Amniotic epithelial cell (primary cell): ENCODE results near the gene POLR2A.
"Not testable (repeated sequence)": the region's sequence is repeated elsewhere in the genome, so short reads cannot be mapped to it uniquely, and the experiment has no call there.

Source experiments
- DNase-seq: peaks from one replicate; pipeline ENCODE4 v3.0.0-alpha.2; 2010; ENCODE audit warnings: low read depth

The POLR2A gene

DNA sequence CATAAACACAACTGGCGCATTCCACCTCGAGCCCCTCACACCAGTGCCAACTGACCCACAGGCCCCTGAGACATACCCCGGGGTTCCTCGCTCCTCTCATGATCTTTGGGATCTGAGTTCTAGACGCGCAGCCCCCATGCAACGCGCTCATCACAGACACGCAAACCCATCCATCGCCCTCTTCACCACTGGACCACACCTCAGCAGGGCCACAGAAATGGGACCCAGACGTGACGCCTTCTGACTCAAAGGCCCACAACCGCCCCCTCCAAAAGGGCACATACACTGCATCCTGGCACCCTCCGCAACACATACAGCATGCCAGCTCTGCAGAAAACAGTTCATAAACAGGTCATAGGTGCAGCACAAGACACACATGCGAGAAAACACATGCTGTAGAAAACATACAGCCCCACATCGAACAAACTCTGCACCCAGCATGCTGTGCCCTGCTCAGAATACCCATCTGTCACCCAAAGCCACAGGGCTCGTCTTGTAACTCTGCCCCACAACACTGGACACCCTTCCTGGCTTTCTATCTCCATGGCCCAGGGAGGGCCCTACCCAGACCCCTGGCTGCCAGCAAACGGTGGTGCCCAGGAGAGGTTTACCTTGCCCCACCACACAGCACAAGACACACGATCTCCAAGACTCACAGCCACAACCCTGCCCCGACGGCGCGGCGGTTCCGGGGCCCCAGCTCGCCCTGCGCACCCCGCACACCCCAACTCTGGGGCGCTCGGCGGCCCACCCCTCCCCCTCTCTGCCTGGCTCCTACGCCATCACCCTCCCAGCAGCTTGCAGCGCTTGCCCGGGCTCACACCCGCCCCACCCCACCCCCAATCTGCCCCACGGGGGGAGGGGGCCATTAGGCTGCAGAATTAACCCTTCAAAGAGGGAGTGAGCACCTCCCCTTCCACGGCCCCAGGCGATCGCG is 5.6 kb upstream of the POLR2A start:
- no peak for DNase-seq

DNA sequence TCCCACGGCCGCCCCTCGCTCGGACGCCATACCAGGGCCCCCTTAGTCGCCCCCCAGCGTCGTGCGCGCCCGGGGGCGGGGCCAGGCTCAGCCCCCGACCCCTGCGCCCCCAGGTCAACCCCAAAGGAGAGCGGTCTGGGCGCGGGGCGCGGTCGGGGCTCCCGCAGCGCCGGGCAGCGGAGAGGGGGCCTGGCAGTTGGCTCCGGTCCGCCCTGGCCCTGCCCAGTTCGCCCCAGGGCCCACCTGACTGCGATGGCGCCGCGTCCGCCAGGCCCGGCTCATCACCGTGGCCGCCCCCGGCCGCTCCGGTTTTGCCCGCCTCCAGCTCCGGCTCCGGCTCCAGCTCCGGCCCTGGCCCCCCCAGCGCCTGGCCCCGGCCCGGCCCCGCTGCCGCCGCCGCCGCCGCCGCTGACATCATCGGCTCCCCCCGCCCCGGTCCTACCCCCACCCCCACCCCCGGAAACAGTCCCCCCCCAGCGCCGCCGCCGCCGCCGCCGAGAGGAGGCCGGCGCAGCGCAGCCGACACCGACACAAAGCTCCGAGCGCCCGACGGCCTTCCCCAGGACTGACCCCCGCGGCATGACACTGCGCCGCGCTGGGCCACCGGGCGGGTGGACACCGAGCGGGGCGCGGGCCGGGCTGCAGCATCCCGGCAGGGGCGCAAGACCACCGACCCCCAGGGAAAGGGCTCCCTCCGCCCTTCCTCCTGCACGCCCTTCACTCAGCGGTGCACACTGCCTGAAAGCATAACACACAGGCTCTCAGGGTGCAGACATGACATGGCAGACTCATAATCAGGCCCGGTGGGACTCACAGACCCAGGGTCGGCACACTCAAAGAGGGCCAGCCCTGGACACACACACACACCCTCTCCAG is 4.7 kb upstream of the POLR2A start, which contains the start of gene ZBTB4:
Gene ZBTB4 (minus strand): TSS at position 419 of the 876 bp plus-strand sequence. CDS start 12,830 bp downstream, outside the sequence.
- DNase-seq: no peak

DNA sequence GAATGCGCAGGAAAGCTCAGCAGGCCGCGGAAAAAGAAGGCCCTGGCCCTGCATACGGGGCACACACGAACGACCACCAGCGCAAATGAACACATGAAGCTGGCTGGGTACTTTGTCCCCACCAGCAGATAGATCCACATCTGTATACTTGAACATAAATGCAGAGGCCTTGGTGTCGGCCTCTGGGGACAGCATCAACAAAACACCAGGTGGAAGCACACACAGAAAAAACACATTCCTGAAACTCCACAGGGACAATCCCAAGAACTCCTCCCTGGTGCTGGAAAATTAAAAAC is 4.1 kb upstream of the POLR2A start:
- DNase-seq: no peak

DNA sequence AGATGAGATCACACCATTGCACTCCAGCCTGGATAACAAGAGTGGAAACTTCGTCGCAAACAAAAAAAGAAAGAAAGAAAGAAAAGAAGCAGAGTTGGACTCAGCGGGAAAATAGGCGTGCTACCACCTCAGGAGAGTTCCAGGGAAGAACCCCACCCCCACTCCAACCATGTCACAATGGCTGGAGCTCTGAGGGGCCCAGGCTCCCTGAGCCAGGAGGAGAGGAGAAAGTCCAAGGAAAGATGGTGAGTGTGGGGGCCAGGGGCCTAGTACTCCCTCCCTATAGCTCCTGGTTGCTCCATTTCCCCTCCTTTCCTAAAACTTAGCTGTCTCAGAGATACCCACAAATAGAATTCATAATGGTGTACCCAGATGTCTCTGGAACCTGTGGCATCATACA is 2.9 kb upstream of the POLR2A start, which contains the start of gene SLC35G6:
Gene SLC35G6 (plus strand): TSS at position 172 of the 400 bp plus-strand sequence. CDS start 71 bp downstream, at position 243.
- DNase-seq: not testable (repeated sequence)

DNA sequence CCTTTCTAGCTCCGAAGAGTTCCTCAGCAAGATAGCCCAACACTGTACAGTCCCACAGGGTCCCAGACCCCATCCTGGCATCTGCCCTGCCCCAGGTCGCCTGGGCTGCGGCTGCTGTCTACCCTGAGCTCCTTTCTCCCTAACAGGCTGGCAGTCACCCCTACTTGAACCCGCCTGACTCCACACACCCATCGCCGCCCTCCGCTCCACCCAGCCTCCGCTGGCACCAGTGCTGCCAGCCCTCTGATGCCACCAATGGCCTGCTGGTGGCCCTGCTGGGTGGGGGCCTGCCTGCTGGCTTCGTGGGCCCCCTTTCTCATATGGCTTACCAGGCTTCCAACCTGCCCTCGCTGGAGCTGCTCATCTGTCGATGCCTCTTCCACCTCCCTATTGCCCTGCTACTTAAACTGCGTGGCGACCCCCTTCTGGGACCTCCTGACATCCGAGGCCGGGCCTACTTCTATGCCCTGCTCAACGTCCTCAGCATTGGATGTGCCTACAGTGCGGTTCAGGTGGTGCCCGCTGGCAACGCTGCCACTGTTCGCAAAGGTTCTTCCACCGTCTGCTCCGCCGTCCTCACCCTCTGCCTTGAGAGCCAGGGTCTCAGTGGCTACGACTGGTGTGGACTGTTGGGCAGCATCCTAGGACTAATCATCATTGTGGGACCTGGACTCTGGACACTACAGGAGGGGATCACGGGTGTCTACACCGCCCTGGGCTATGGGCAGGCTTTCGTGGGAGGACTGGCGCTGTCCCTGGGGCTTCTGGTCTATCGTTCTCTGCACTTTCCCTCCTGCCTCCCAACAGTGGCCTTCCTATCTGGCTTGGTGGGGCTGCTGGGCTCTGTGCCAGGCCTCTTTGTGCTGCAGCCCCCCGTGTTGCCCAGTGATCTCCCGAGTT is 2.1 kb upstream of the POLR2A start:
- not testable (repeated sequence) for DNase-seq

DNA sequence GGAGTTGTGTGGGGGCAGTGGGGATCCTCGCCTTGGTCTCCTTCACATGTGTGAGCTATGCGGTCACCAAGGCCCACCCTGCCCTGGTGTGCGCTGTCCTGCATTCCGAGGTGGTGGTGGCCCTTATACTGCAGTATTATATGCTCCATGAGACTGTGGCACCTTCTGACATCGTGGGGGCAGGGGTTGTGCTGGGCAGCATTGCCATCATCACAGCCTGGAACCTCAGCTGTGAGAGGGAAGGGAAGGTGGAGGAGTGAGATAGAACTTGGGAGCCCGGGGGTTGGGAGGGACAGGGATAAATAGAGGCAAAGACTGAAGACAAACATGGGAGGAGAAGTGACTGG is 1.5 kb upstream of the POLR2A start:
- not testable (repeated sequence) for DNase-seq

DNA sequence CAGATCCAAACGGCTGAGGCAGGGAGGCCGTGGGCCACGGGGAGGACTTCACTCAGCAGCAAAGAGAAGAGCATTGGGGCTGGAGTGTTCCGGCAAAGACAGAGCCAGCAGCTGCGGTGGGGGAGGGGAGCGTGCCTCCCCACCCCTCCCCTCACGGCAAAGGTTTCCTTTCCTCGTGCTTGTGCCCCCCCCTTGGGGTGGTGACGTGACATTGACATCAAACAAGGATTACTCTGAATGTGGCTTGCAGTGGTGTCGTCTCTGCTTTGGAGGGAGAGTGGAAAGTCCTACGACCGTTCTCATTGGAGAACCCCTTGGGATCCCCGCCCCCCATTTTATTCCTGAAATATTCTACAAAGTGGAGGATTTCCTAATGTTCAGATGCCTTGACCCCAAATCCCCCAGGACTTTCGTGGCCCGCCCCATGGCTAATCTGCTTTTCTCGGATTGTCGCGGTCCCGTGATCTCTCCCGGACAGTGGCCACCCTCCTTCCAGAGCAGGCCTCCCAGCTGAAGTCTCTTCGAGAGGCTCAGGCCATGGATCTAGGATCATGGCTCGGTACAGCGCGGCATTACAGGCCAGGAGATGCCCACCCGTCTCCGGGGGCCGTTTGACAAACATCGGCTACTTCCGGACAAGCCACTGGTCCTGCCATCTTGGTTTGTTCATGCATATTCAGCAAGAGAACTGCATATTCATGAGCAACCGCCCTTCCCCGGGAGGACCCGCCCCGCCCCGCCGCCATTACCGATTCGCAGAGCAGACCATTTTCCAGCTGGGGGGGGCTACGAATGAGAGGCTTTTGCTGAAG is 705 bp upstream of the POLR2A start:
- peak; percentile 91 for DNase-seq

DNA sequence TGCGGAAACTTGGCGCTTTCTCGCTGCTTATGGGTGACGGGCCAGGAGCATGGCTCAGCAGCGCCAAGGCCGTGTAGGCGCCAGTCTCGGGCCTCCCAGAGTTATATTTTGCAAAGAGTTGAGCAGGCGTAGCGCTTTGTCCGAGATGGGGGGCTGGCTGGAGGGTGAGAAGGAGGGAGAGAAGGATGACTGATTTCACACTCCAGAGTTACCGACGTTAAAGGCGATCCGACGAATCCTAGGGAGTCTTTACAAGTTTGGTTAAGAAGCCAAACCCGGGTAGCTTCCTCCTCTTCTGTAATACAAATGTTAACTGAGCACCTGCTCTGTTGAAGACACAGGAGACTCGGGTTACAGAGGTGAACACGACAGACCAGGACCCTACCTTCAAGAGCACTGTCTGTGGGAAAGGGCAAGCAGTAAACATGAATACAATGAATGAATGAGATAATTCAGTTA is 782 bp downstream of the POLR2A start:
- no peak for DNase-seq

DNA sequence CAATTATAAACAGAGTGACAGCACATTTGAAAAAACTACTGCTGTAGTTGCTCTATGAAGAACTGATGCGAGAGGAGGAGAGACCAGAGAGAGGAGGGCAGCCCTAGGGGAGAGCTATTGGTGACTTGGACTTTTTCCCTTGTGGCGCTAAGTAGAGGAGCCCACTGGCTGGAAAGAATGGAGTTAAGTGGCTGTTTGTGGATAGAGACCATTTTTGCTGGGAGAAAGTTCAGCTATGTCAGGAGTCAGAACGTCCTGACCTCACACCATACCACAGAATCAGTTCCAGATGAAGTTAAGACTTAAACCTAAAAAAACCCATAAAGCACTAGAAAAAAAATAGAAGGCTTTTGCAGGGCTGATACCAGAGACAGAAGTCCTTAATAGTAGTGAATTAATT is 2.0 kb downstream of the POLR2A start:
- DNase-seq: peak; percentile 21

DNA sequence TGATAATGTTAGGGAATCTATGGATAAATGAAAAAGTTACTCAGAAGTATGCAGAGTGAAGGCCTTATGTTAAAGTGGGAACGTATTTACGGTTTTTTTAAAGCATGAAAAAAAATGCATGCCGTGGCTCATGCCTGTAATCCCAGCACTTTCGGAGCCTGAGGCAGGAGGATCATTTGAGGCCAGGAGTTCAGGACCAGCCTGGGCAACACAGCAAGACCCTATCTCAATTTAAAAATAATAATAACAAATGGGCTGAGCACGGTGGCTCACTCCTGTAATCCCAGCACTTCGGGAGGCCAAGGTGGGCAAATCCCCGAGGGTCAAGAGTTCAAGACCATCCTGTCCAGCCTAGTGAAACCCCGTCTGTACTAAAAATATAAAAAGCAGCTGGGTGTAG is 6.0 kb downstream of the POLR2A start:
- no peak for DNase-seq

DNA sequence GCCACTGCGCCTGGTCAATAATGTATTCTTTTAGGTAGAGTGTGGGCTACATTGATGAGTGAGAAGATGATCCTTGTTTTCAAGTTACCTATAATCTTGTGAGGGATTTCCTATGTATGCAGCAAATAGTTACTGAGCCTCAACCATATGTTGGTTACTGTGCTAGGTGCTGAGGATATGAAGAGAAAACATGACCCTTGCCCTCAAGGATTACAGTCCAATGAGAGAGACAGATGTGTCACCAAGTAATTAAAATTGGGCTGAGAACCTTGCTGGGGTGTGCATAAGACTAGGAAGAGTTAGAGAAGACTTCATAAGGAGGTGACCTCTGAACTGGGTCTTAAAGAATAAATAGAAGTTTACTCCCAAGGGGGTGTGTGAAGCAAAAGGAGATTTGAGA is 7.4 kb downstream of the POLR2A start:
- no peak for DNase-seq

DNA sequence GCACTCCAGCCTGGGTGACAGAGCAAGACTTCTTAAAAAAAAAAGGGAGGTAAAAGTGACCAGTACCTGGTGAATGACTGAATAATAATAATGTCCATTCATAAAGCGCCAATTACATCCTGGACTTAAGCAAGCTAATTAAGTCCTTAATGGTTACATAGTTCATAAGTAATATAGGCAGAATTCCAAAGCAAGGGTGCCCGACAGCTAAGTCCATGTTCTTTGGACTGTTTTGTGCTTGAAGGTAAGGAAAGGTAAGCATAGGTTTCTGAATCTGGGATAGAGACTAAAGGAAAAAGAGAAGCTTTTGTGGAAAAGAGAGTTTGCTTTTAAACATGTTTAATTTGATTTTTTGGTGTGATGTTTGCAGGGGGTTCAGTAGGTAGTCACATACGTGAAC is 9.8 kb downstream of the POLR2A start:
- DNase-seq: no peak

DNA sequence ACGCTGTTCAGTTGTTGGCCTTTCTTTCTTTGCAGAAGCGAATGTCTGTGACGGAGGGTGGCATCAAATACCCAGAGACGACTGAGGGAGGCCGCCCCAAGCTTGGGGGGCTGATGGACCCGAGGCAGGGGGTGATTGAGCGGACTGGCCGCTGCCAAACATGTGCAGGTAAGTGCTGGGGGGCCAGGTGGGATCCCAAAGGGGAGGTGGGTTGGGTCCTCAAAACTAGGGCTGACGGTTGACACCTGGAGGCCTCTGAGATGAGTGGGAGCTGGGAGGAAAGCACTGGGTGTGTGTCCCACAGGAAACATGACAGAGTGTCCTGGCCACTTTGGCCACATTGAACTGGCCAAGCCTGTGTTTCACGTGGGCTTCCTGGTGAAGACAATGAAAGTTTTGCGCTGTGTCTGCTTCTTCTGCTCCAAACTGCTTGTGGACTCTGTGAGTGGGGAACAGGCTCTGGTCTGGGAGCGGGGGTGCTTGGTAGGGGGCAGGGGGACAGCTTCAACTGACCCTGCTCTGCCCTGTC is 11.8 kb downstream of the POLR2A start:
- no peak for DNase-seq

DNA sequence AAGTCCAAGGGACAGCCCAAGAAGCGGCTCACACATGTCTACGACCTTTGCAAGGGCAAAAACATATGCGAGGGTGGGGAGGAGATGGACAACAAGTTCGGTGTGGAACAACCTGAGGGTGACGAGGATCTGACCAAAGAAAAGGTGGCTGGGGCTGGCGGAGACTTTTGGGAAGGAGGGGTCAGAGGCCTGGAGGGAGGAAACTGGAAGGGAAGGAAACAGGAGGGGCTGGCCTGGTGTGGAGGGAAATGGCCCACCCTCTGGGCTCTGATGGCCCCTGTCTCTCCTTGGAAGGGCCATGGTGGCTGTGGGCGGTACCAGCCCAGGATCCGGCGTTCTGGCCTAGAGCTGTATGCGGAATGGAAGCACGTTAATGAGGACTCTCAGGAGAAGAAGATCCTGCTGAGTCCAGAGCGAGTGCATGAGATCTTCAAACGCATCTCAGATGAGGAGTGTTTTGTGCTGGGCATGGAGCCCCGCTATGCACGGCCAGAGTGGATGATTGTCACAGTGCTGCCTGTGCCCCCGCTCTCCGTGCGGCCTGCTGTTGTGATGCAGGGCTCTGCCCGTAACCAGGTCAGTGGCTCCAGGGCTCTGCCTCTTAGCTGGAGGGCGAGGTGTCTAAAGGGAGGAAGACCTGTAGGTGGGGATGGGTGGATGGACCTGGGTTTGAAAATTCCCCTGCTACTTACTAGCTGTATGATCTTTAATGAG is 12.5 kb downstream of the POLR2A start:
- DNase-seq: no peak

DNA sequence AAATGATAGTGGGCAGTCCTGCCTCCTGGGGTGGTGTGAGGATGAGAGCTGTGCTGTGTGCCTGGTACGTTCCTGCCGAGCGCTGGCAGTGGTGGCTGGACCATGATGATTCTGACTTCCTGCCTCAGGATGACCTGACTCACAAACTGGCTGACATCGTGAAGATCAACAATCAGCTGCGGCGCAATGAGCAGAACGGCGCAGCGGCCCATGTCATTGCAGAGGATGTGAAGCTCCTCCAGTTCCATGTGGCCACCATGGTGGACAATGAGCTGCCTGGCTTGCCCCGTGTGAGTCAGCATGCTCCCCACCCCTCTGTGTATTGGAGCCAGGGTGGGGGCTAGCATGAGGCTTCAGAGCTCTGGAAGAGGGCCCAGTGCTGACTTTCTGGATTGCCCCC is 13.1 kb downstream of the POLR2A start:
- DNase-seq: no peak

DNA sequence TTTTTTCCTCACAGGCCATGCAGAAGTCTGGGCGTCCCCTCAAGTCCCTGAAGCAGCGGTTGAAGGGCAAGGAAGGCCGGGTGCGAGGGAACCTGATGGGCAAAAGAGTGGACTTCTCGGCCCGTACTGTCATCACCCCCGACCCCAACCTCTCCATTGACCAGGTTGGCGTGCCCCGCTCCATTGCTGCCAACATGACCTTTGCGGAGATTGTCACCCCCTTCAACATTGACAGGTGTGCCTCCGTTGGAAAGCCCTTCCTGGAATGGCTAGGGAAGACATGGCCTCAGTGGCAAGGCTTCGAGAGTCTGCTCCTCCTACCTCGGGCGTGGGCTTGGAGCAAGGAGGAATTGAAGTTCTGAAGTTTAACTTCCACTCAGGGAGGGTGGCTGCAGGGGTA is 13.5 kb downstream of the POLR2A start:
- DNase-seq: no peak

DNA sequence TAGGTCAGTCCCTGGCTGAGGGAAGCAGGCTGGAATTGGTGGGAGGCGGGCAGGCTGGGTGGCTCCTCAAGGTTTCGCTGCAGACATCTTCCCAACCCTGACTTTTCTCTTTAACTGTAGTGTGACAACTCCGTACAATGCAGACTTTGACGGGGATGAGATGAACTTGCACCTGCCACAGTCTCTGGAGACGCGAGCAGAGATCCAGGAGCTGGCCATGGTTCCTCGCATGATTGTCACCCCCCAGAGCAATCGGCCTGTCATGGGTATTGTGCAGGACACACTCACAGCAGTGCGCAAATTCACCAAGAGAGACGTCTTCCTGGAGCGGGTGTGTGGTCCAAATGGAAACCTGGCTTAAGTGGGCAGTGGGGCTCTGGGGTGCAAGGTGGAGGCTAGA is 15.0 kb downstream of the POLR2A start:
- DNase-seq: no peak

DNA sequence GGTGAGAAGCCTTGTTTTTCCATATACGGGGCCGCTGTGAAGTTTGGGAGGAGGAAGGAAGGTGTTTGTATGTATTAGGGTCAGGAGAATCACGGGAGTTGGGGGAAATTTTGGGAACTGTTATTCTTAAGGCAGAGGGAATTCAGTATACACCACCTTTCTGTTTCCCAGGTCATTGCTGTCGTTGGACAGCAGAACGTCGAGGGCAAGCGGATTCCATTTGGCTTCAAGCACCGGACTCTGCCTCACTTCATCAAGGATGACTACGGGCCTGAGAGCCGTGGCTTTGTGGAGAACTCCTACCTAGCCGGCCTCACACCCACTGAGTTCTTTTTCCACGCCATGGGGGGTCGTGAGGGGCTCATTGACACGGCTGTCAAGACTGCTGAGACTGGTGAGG is 17.6 kb downstream of the POLR2A start:
- DNase-seq: no peak

DNA sequence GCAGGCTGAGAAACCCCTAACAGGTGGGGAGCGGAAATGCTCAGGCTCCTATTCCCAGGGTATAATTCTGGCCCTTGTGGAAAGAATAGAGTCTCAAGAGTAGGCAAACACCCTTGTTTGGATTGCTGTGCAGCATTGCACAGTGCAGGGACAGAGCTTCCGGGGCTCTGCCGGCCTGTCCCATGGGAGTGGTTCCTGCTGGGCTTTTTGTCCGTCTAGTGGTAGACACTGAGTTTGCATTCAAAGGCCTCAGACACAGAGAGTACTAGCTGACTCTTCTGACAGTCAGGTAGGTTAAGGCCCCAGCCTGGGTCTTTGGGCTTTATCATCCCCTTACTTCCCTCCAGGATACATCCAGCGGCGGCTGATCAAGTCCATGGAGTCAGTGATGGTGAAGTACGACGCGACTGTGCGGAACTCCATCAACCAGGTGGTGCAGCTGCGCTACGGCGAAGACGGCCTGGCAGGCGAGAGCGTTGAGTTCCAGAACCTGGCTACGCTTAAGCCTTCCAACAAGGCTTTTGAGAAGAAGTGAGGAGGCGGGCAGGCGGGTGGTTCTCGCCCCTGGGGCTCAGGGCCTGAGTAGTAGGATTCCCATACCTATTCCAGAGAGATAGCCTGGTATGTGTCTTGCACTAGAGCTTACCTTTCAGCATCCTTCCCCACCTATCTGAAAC is 18.1 kb downstream of the POLR2A start:
- DNase-seq: no peak

DNA sequence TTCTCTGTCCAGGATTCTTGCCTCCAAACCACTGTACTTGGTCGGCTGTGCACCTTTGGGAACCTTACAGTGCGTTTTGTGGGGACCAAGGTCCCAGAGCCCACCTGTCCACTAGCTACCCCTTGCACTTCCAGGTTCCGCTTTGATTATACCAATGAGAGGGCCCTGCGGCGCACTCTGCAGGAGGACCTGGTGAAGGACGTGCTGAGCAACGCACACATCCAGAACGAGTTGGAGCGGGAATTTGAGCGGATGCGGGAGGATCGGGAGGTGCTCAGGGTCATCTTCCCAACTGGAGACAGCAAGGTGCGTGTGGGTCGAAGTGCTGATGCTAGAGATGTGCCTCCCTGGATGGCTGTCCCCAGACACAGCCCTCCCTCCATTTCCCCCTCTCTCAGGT is 18.8 kb downstream of the POLR2A start:
- no peak for DNase-seq
